Mesenchymal stem cell (in vitro differentiated cells and primary cell): ENCODE results near the gene SLC7A7.
"Not testable (repeated sequence)": the region's sequence is repeated elsewhere in the genome, so short reads cannot be mapped to it uniquely, and the experiment has no call there.

Experiments
- DNase-seq: peaks from one replicate; pipeline ENCODE4 v3.0.0-alpha.2; 2013
- H2AFZ ChIP-seq: one replicate; pipeline ENCODE4 v1.6.1; 2013; ENCODE audit warnings: low read depth, mild to moderate bottlenecking, control low read depth, inconsistent platforms, low read length, moderate library complexity
- H2AK5ac ChIP-seq: 2 replicates; pipeline ENCODE4 v1.6.1; 2013; ENCODE audit warnings: low read length, moderate library complexity, mild to moderate bottlenecking, inconsistent platforms; ENCODE audit not compliant: severe bottlenecking
- H2BK120ac ChIP-seq: one replicate; pipeline ENCODE4 v1.6.1; 2013; ENCODE audit warnings: low read depth, mild to moderate bottlenecking, inconsistent platforms, low read length, moderate library complexity
- H2BK12ac ChIP-seq, 2 experiments: one replicate each; pipeline ENCODE4 v1.6.1; 2013; ENCODE audit warnings: inconsistent platforms in 2 of 2, low read length in 2 of 2, mild to moderate bottlenecking in 2 of 2, moderate library complexity in 2 of 2, control low read depth in 1 of 2
- H2BK15ac ChIP-seq: one replicate; pipeline ENCODE4 v1.6.1; 2013; ENCODE audit warnings: mild to moderate bottlenecking, low read depth, inconsistent platforms; ENCODE audit not compliant: poor library complexity, severe bottlenecking
- H2BK5ac ChIP-seq: 2 replicates; pipeline ENCODE4 v1.6.1; 2013; ENCODE audit warnings: low read depth, mild to moderate bottlenecking, low read length, control low read depth, inconsistent platforms; ENCODE audit not compliant: poor library complexity, severe bottlenecking
- H3K14ac ChIP-seq, 2 experiments: one replicate each; pipeline ENCODE4 v1.6.1; 2013; ENCODE audit warnings: inconsistent platforms in 2 of 2, low read length in 2 of 2, control low read depth in 1 of 2, mild to moderate bottlenecking in 1 of 2, moderate library complexity in 1 of 2
- H3K18ac ChIP-seq, 2 experiments: one replicate each; pipeline ENCODE4 v1.6.1; 2013; ENCODE audit warnings: inconsistent platforms in 2 of 2, low read length in 2 of 2, control low read depth in 1 of 2, low read depth in 1 of 2, mild to moderate bottlenecking in 1 of 2
- H3K23ac ChIP-seq, 2 experiments: one replicate each; pipeline ENCODE4 v1.6.1; 2013; ENCODE audit warnings: inconsistent platforms in 2 of 2, low read length in 2 of 2, mild to moderate bottlenecking in 2 of 2, moderate library complexity in 2 of 2, control low read depth in 1 of 2
- H3K27ac ChIP-seq: 2 replicates; pipeline ENCODE4 v1.5.1; 2013; ENCODE audit warnings: mild to moderate bottlenecking, moderate library complexity, low read length, control low read depth, inconsistent platforms; ENCODE audit not compliant: poor library complexity, severe bottlenecking
- H3K27me3 ChIP-seq, 2 experiments: 2 replicates each; pipeline versions ENCODE4 v1.6.1 to v1.7.0; 2013; ENCODE audit warnings: low read length in 2 of 2, mild to moderate bottlenecking in 2 of 2, moderate library complexity in 2 of 2, control low read depth in 1 of 2, inconsistent platforms in 1 of 2; ENCODE audit not compliant: control insufficient read depth in 1 of 2, insufficient read depth in 1 of 2
- H3K36me3 ChIP-seq, 2 experiments: 2 replicates each; pipeline versions ENCODE4 v1.6.1 to v1.7.0; 2013; ENCODE audit warnings: low read length in 2 of 2, control low read depth in 1 of 2, inconsistent platforms in 1 of 2, low read depth in 1 of 2, mild to moderate bottlenecking in 1 of 2; ENCODE audit not compliant: insufficient read depth in 2 of 2, control insufficient read depth in 1 of 2
- H3K4ac ChIP-seq, 2 experiments: one replicate each; pipeline ENCODE4 v1.6.1; 2013; ENCODE audit warnings: inconsistent platforms in 2 of 2, low read length in 2 of 2, mild to moderate bottlenecking in 2 of 2, moderate library complexity in 2 of 2, control low read depth in 1 of 2, low read depth in 1 of 2
- H3K4me1 ChIP-seq: 2 replicates; pipeline ENCODE4 v1.6.1; 2013; ENCODE audit warnings: low read depth, low read length, control low read depth; ENCODE audit not compliant: control insufficient read depth, insufficient read depth
- H3K4me2 ChIP-seq: 2 replicates; pipeline ENCODE4 v1.6.1; 2013; ENCODE audit warnings: low read length, mild to moderate bottlenecking, inconsistent platforms; ENCODE audit not compliant: poor library complexity, severe bottlenecking
- H3K4me3 ChIP-seq, 2 experiments: 2 replicates each; pipeline versions ENCODE4 v1.5.1 to v1.7.0; 2013; ENCODE audit warnings: low read length in 2 of 2, mild to moderate bottlenecking in 2 of 2, control low read depth in 1 of 2, low read depth in 1 of 2; ENCODE audit not compliant: insufficient read depth in 1 of 2
- H3K79me1 ChIP-seq: replicated peaks from 2 replicates; pipeline ENCODE4 v1.6.1; 2013; ENCODE audit warnings: mild to moderate bottlenecking, control low read depth, low read length, inconsistent platforms; ENCODE audit not compliant: poor library complexity, severe bottlenecking
- H3K9ac ChIP-seq: 2 replicates; pipeline ENCODE4 v1.7.0; 2013; ENCODE audit warnings: mild to moderate bottlenecking, low read length, moderate library complexity
- H3K9me3 ChIP-seq: 2 replicates; pipeline ENCODE4 v1.7.0; 2013; ENCODE audit warnings: mild to moderate bottlenecking, low read length; ENCODE audit not compliant: control insufficient read depth
- H4K8ac ChIP-seq: one replicate; pipeline ENCODE4 v1.6.1; 2013; ENCODE audit warnings: inconsistent platforms, mild to moderate bottlenecking, low read length, moderate library complexity
- H4K91ac ChIP-seq: one replicate; pipeline ENCODE4 v1.6.1; 2013; ENCODE audit warnings: mild to moderate bottlenecking, low read length, inconsistent platforms
- WGBS: methylation state at CpG from one replicate; pipeline ENCODE4 v1.1.7; 2013; ENCODE audit warnings: mixed read lengths; 5-methylcytosine and 5-hydroxymethylcytosine counted together

Gene SLC7A7

DNA sequence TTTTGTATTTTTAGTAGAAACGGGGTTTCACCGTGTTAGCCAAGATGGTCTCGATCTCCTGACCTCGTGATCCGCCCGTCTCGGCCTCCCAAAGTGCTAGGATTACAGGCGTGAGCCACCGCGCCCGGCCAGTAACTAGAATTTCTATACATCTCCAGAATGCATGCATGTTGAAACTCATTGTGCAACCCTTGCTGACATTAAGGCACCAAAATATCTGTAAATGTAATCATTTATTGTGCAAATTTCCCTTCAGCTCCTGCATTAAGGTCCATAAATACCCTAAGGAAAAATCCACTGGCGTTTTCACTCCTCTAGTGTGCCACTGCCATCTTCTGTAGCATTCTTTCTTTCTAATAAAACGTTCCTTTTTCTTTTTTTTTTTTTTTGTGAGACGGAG lies 78.9 kb downstream of the SLC7A7 start:
- not testable (repeated sequence) for H3K14ac ChIP-seq, DNase-seq, H2AFZ ChIP-seq, H3K4me1 ChIP-seq, H3K23ac ChIP-seq, H3K27me3 ChIP-seq, H4K91ac ChIP-seq, H2BK5ac ChIP-seq, H3K36me3 ChIP-seq, H3K9ac ChIP-seq, H2BK15ac ChIP-seq, H3K79me1 ChIP-seq, H3K4me2 ChIP-seq, H3K18ac ChIP-seq, H3K27ac ChIP-seq, H2AK5ac ChIP-seq, H2BK120ac ChIP-seq, H3K4me3 ChIP-seq, H2BK12ac ChIP-seq, H3K4ac ChIP-seq, H4K8ac ChIP-seq, H3K9me3 ChIP-seq
- WGBS, result 89% methylated on average over 12 of the region's 14 CpGs

DNA sequence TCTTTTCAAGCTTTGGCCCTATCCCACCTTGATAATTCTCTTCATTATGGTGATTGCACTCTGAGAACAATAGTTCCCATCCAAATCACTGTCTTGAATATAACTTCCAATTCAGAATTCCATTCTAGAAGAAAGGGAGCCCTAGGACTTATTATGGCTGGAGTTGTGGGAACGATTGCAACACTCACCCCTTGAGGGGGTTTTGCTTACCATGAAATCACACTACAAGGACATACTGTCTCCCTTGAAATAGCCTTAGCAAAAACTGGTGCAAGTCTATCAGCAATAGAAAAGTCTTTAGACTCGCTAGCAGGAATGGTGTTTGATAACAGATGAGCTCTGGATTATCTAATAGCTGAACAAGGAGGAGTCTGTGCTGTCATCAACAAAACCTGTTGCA lies 80.1 kb downstream of the SLC7A7 start:
- Histone ChIP-seq H3K4me3 (no peak overlapping the region), H2BK120ac (no peak overlapping the region), H3K4me1 (no peaks in the 10 kb centered on the region), H3K27ac (no peak overlapping the region), H3K27me3 (peaks cover 3 to 7% of the 10 kb centered on the region in 2 experiments), H2AFZ (no peak overlapping the region), H3K18ac (no peak overlapping the region), H2BK12ac (no peak overlapping the region), H3K79me1 (no peaks in the 10 kb centered on the region), H3K4ac (no peak overlapping the region), H4K91ac (no peak overlapping the region), H2BK5ac (no peak overlapping the region), H2AK5ac (no peak overlapping the region), H3K36me3 (no peaks in the 10 kb centered on the region), H3K14ac (no peak overlapping the region), H3K4me2 (no peak overlapping the region), H2BK15ac (no peak overlapping the region), H3K23ac (no peak overlapping the region), H3K9me3 (no peaks in the 10 kb centered on the region), H3K9ac (no peak overlapping the region), H4K8ac (no peak overlapping the region)
- WGBS, result 74% methylated on average over 2 of the region's 2 CpGs
- no peak for DNase-seq

DNA sequence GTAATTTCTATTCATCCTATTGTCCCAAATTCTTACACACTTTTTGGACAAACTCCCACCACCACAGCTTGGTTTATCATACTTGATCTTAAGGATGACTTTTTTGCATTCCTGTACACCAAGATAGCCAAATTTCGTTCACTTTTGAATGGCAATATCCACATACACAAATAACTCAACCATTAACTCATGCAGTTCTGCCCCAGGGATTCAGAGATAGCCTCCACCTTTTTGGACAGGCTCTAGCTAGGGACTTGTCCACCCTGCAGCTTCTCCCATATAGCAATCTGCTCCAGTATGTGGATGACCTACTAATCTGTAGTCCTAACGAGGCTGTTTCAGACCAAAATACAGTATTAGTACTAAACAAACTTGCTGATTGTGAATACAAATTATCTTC lies 81.4 kb downstream of the SLC7A7 start:
- Histone ChIP-seq H2BK120ac (no peak overlapping the region), H3K4me3 (no peak overlapping the region), H3K36me3 (no peaks in the 10 kb centered on the region), H3K4me1 (no peaks in the 10 kb centered on the region), H3K27me3 (peaks cover 3 to 7% of the 10 kb centered on the region in 2 experiments), H2BK15ac (no peak overlapping the region), H3K79me1 (no peaks in the 10 kb centered on the region), H2BK12ac (no peak overlapping the region), H4K91ac (no peak overlapping the region), H3K4ac (no peak overlapping the region), H3K27ac (no peak overlapping the region), H3K18ac (no peak overlapping the region), H3K23ac (no peak overlapping the region), H3K4me2 (no peak overlapping the region), H2AK5ac (no peak overlapping the region), H3K9ac (no peak overlapping the region), H2AFZ (no peak overlapping the region), H4K8ac (no peak overlapping the region), H3K9me3 (no peaks in the 10 kb centered on the region), H2BK5ac (no peak overlapping the region), H3K14ac (no peak overlapping the region)
- DNase-seq, result no peak
- WGBS, result 74% methylated on average over 2 of the region's 2 CpGs

DNA sequence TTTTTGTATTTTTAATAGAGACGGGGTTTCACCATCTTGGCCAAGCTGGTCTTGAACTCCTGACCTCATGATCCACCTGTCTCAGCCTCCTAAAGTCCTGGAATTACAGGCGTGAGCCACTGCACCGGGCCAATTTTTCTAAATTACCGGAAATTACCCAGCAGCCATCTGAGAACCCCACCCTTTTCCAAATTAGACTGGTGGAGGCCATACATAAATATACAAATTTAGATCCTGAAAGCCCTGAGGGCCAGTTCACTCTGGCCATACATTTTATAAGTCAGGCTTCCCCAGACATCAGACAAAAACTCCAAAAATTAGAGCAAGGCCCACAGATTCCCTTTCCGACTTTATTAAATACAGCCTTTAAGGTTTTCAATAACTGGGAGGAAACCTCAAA lies 83.2 kb downstream of the SLC7A7 start:
- not testable (repeated sequence) for H2BK12ac ChIP-seq, H3K9me3 ChIP-seq, H2AFZ ChIP-seq, H3K36me3 ChIP-seq, H2BK5ac ChIP-seq, H3K27ac ChIP-seq, H2BK120ac ChIP-seq, H3K23ac ChIP-seq, H4K91ac ChIP-seq, H2BK15ac ChIP-seq, H2AK5ac ChIP-seq, H3K14ac ChIP-seq, H3K4me1 ChIP-seq, H3K27me3 ChIP-seq, DNase-seq, H3K4me3 ChIP-seq, H4K8ac ChIP-seq, H3K18ac ChIP-seq, H3K4me2 ChIP-seq, H3K4ac ChIP-seq, H3K79me1 ChIP-seq, H3K9ac ChIP-seq
- 96% methylated on average over 5 of the region's 5 CpGs for WGBS
